DND-41 (cell line): Measurements from ENCODE around the gene PRR30.

ENCODE experiments used
- ATAC-seq: fragments of 200-7000 bp; cut with Tn5 transposase; 3 replicates; pipeline ENCODE4 v1.9.1; 2021; ENCODE audit warnings: low read depth; ENCODE audit not compliant: insufficient read depth
- DNase-seq: peaks from one replicate; pipeline ENCODE4 v3.0.0-alpha.2; 2020
- H2AFZ ChIP-seq: 2 replicates; pipeline ENCODE4 v1.6.0; 2012; ENCODE audit warnings: low read depth, low read length
- H3K27ac ChIP-seq: 2 replicates; pipeline ENCODE4 v1.5.1; 2012; ENCODE audit warnings: low read length, inconsistent platforms
- H3K27me3 ChIP-seq: fragments of 200-600 bp; sonication (generic); 2 replicates; pipeline ENCODE4 v1.6.0; 2012; ENCODE audit warnings: low read length, mild to moderate bottlenecking, inconsistent platforms; ENCODE audit not compliant: insufficient read depth, poor library complexity
- H3K36me3 ChIP-seq: 2 replicates; pipeline ENCODE4 v1.5.1; 2012; ENCODE audit warnings: low read length, inconsistent platforms; ENCODE audit not compliant: insufficient read depth
- H3K4me1 ChIP-seq: 2 replicates; pipeline ENCODE4 v1.5.1; 2012; ENCODE audit warnings: mild to moderate bottlenecking, low read length; ENCODE audit not compliant: insufficient read depth
- H3K4me2 ChIP-seq: 2 replicates; pipeline ENCODE4 v1.6.0; 2012; ENCODE audit warnings: mild to moderate bottlenecking, moderate library complexity, low read length, inconsistent platforms; ENCODE audit not compliant: insufficient read depth
- H3K4me3 ChIP-seq, 2 experiments: fragments of 200-600 bp in 1 of 2; shearing (Covaris generic) in 1 of 2; 2 replicates each; pipeline ENCODE4 v1.5.1; 2012 to 2016; ENCODE audit warnings: inconsistent platforms in 2 of 2, low read length in 2 of 2, mild to moderate bottlenecking in 2 of 2, low read depth in 1 of 2, moderate library complexity in 1 of 2
- H3K79me2 ChIP-seq: 2 replicates; pipeline ENCODE4 v1.6.0; 2012; ENCODE audit warnings: low read length, inconsistent platforms; ENCODE audit not compliant: insufficient read depth
- H3K9ac ChIP-seq: 2 replicates; pipeline ENCODE4 v1.6.0; 2012; ENCODE audit warnings: low read depth, mild to moderate bottlenecking, inconsistent platforms, low read length, moderate library complexity
- H3K9me3 ChIP-seq: 2 replicates; pipeline ENCODE4 v1.5.1; 2012; ENCODE audit warnings: low read length, moderate library complexity, mild to moderate bottlenecking, inconsistent platforms; ENCODE audit not compliant: insufficient read depth, severe bottlenecking
- H4K20me1 ChIP-seq: 2 replicates; pipeline ENCODE4 v1.6.0; 2012; ENCODE audit warnings: low read length; ENCODE audit not compliant: insufficient read depth
- CTCF ChIP-seq: IDR thresholded peaks from 2 replicates; pipeline ENCODE4 v1.5.1; 2012; ENCODE audit warnings: borderline replicate concordance, low read length, moderate library complexity, mild to moderate bottlenecking; ENCODE audit not compliant: poor library complexity, severe bottlenecking; ENCODE audit errors: extremely low read depth
- EZH2 ChIP-seq: IDR thresholded peaks from 3 replicates; pipeline ENCODE4 v1.6.1; 2012; ENCODE audit warnings: borderline replicate concordance, low read depth, mild to moderate bottlenecking, moderate library complexity, low read length, inconsistent platforms; ENCODE audit not compliant: severe bottlenecking

Gene PRR30

GRCh38 chr2:27091746-27092695 is 47.2 kb downstream of the PRR30 start:
- Histone ChIP-seq H3K27ac (no peak overlapping the region), H2AFZ (no peak overlapping the region), H3K27me3 (no peaks in the 10 kb centered on the region), H3K9ac (no peak overlapping the region), H3K4me3 (no peak overlapping the region), H3K4me1 (peaks cover 26% of the 10 kb centered on the region), H3K79me2 (no peaks in the 10 kb centered on the region), H3K4me2 (no peak overlapping the region), H3K9me3 (no peaks in the 10 kb centered on the region), H3K36me3 (no peaks in the 10 kb centered on the region), H4K20me1 (no peaks in the 10 kb centered on the region)
- no peak for TF ChIP-seq CTCF
- no peak for TF ChIP-seq EZH2
- DNase-seq (no peak), ATAC-seq (no peak)

GRCh38 chr2:27089111-27089954 is 49.9 kb downstream of the PRR30 start:
- H3K4me2 ChIP-seq = peak overlapping the region; percentile 33; the same call in 1 of the 2 replicates

GRCh38 chr2:27088634-27089033 is 50.6 kb downstream of the PRR30 start:
- Histone ChIP-seq H3K4me1 (peaks cover 47% of the 10 kb centered on the region), H3K9me3 (no peaks in the 10 kb centered on the region), H3K36me3 (no peaks in the 10 kb centered on the region), H2AFZ (no peak overlapping the region), H4K20me1 (no peaks in the 10 kb centered on the region), H3K27me3 (no peaks in the 10 kb centered on the region), H3K27ac (no peak overlapping the region), H3K4me3 (no peak overlapping the region), H3K79me2 (peaks cover 10% of the 10 kb centered on the region), H3K9ac (no peak overlapping the region), H3K4me2 (peak overlapping the region; percentile 33; the same call in 1 of the 2 replicates)
- DNase-seq (no peak), ATAC-seq (no peak)
- no peak for TF ChIP-seq EZH2
- no peak for TF ChIP-seq CTCF

More at GRCh38 chr2:27089111-27089954, 49.9 kb downstream of the PRR30 start:
- H3K27me3 ChIP-seq = no peaks in the 10 kb centered on the region
- no peak overlapping the region for H2AFZ ChIP-seq
- H3K36me3 ChIP-seq = no peaks in the 10 kb centered on the region
- no peak overlapping the region for H3K9ac ChIP-seq
- peaks cover 47% of the 10 kb centered on the region for H3K4me1 ChIP-seq
- no peak for ATAC-seq
- H3K4me3 ChIP-seq = no peak overlapping the region
- H4K20me1 ChIP-seq = no peaks in the 10 kb centered on the region
- H3K27ac ChIP-seq = no peak overlapping the region
- DNase-seq = no peak
- TF ChIP-seq EZH2 (no peak), CTCF (no peak)
- H3K79me2 ChIP-seq = peaks cover 10% of the 10 kb centered on the region
- H3K9me3 ChIP-seq = no peaks in the 10 kb centered on the region
